Central memory CD8-positive, alpha-beta T cell (primary cell): ENCODE data around the gene CLEC2B.
A peak's percentile ranks its signal among the peaks of the same experiment; 100 is the strongest.

Source experiments
- ATAC-seq: fragments of 150-1000 bp; cut with Tn5 transposase; replicated peaks from 2 replicates; pipeline ENCODE4 v1.10.0; 2022; ENCODE audit warnings: mild to moderate bottlenecking, moderate FRiP score, moderate number of reproducible peaks; ENCODE audit not compliant: poor library complexity, severe bottlenecking; ENCODE audit errors: extremely low read depth
- DNase-seq, 2 donors: peaks; one replicate each; pipeline ENCODE4 v3.0.0; 2021; ENCODE audit warnings: low spot score in 2 of 2
- H3K27ac Mint-ChIP-seq: one replicate; pipeline ENCODE4 v1.8.0; 2022; ENCODE audit warnings: low read depth, mild to moderate bottlenecking, moderate library complexity, mixed read lengths
- H3K27me3 Mint-ChIP-seq: one replicate; pipeline ENCODE4 v1.8.0; 2022; ENCODE audit warnings: mixed read lengths
- H3K36me3 Mint-ChIP-seq: one replicate; pipeline ENCODE4 v1.8.0; 2022; ENCODE audit warnings: mild to moderate bottlenecking, moderate library complexity, mixed read lengths; ENCODE audit not compliant: insufficient read depth
- H3K4me1 Mint-ChIP-seq: one replicate; pipeline ENCODE4 v1.8.0; 2022; ENCODE audit warnings: mixed read lengths
- H3K4me3 Mint-ChIP-seq: one replicate; pipeline ENCODE4 v1.8.0; 2022; ENCODE audit warnings: mild to moderate bottlenecking, moderate library complexity, mixed read lengths
- H3K9me3 Mint-ChIP-seq: one replicate; pipeline ENCODE4 v1.8.0; 2022; ENCODE audit warnings: mixed read lengths

The CLEC2B gene

GRCh38 chr12:9820281-9820930, 48.7 kb downstream of the CLEC2B start:
- Mint-ChIP-seq H3K9me3 (no peaks in the 10 kb centered on the region), H3K4me1 (peaks cover 39% of the 10 kb centered on the region), H3K27me3 (no peaks in the 10 kb centered on the region), H3K36me3 (no peaks in the 10 kb centered on the region), H3K4me3 (peak overlapping the region; percentile 69), H3K27ac (peak overlapping the region; percentile 41)
- DNase-seq (no peak), ATAC-seq (no peak)

- Mint-ChIP-seq H3K4me3 (peak overlapping the region; percentile 88), H3K36me3 (peaks cover 3% of the 10 kb centered on the region), H3K27me3 (peaks cover 18% of the 10 kb centered on the region), H3K4me1 (peaks cover 29% of the 10 kb centered on the region), H3K27ac (peak overlapping the region; percentile 88), H3K9me3 (no peaks in the 10 kb centered on the region)
- DNase-seq = peak; percentile 91 to 94
- ATAC-seq = peak; percentile 94
These were observed 55.0 kb downstream of the CLEC2B start for GRCh38 chr12:9813821-9814798.

- peaks cover 18% of the 10 kb centered on the region for H3K27me3 Mint-ChIP-seq
- DNase-seq = no peak
- H3K4me3 Mint-ChIP-seq = no peak overlapping the region
- H3K4me1 Mint-ChIP-seq = peaks cover 20% of the 10 kb centered on the region
- H3K27ac Mint-ChIP-seq = no peak overlapping the region
- ATAC-seq = no peak
- no peaks in the 10 kb centered on the region for H3K9me3 Mint-ChIP-seq
- H3K36me3 Mint-ChIP-seq = peaks cover 3% of the 10 kb centered on the region
These were observed 57.5 kb downstream of the CLEC2B start for GRCh38 chr12:9811621-9812020.

- Mint-ChIP-seq H3K27me3 (peaks cover 18% of the 10 kb centered on the region), H3K36me3 (peaks cover 3% of the 10 kb centered on the region), H3K27ac (no peak overlapping the region), H3K9me3 (no peaks in the 10 kb centered on the region), H3K4me1 (peaks cover 20% of the 10 kb centered on the region), H3K4me3 (no peak overlapping the region)
- no peak for ATAC-seq
- no peak for DNase-seq
These were observed 58.5 kb downstream of the CLEC2B start for GRCh38 chr12:9810671-9811070.

GRCh38 chr12:9809866-9810265, 59.3 kb downstream of the CLEC2B start:
- H3K9me3 Mint-ChIP-seq = no peaks in the 10 kb centered on the region

GRCh38 chr12:9809338-9809737, 59.8 kb downstream of the CLEC2B start:
- no peak overlapping the region for H3K4me3 Mint-ChIP-seq
- H3K27ac Mint-ChIP-seq = no peak overlapping the region
- peaks cover 3% of the 10 kb centered on the region for H3K36me3 Mint-ChIP-seq
- ATAC-seq (no peak), DNase-seq (no peak)
- peaks cover 19% of the 10 kb centered on the region for H3K4me1 Mint-ChIP-seq
- no peaks in the 10 kb centered on the region for H3K9me3 Mint-ChIP-seq
- peaks cover 18% of the 10 kb centered on the region for H3K27me3 Mint-ChIP-seq

More at GRCh38 chr12:9809866-9810265, 59.3 kb downstream of the CLEC2B start:
- H3K4me1 Mint-ChIP-seq = peaks cover 20% of the 10 kb centered on the region
- no peak overlapping the region for H3K27ac Mint-ChIP-seq
- peaks cover 3% of the 10 kb centered on the region for H3K36me3 Mint-ChIP-seq
- no peak overlapping the region for H3K4me3 Mint-ChIP-seq
- no peak for DNase-seq
- ATAC-seq = no peak
- peaks cover 18% of the 10 kb centered on the region for H3K27me3 Mint-ChIP-seq

GRCh38 chr12:9808504-9808903, 60.6 kb downstream of the CLEC2B start:
- H3K36me3 Mint-ChIP-seq = no peaks in the 10 kb centered on the region
- no peak overlapping the region for H3K27ac Mint-ChIP-seq
- no peak overlapping the region for H3K4me3 Mint-ChIP-seq
- no peak for DNase-seq
- peaks cover 18% of the 10 kb centered on the region for H3K27me3 Mint-ChIP-seq
- peaks cover 11% of the 10 kb centered on the region for H3K4me1 Mint-ChIP-seq
- ATAC-seq = no peak
- no peaks in the 10 kb centered on the region for H3K9me3 Mint-ChIP-seq

GRCh38 chr12:9806714-9807113, 62.4 kb downstream of the CLEC2B start:
- Mint-ChIP-seq H3K36me3 (no peaks in the 10 kb centered on the region), H3K27ac (no peak overlapping the region), H3K9me3 (no peaks in the 10 kb centered on the region), H3K4me1 (peaks cover 8% of the 10 kb centered on the region), H3K27me3 (peaks cover 15% of the 10 kb centered on the region), H3K4me3 (no peak overlapping the region)
- no peak for DNase-seq
- ATAC-seq = no peak

- no peaks in the 10 kb centered on the region for H3K9me3 Mint-ChIP-seq
- DNase-seq (no peak), ATAC-seq (no peak)
- H3K36me3 Mint-ChIP-seq = no peaks in the 10 kb centered on the region
- no peak overlapping the region for H3K27ac Mint-ChIP-seq
- peaks cover 4% of the 10 kb centered on the region for H3K4me1 Mint-ChIP-seq
- H3K27me3 Mint-ChIP-seq = peaks cover 7% of the 10 kb centered on the region
- no peak overlapping the region for H3K4me3 Mint-ChIP-seq
These were observed 63.3 kb downstream of the CLEC2B start for GRCh38 chr12:9805883-9806282.
